Heart left ventricle (tissue), 16 donors: ENCODE results near the gene GAREM1. TPM values are rescaled to one million over a fixed set of nuclear protein-coding genes. Genes with fewer than 3 reads are reported as not detected.
"Not testable (repeated sequence)": the region's sequence is repeated elsewhere in the genome, so short reads cannot be mapped to it uniquely, and the experiment has no call there.

Experiments used
- ATAC-seq, 4 donors: fragments of 200-7000 bp; cut with Tn5 transposase; one replicate each; pipeline ENCODE4 v1.9.1; 2020 to 2022; ENCODE audit warnings: moderate library complexity in 4 of 4, mild to moderate bottlenecking in 3 of 4, moderate number of reproducible peaks in 1 of 4
- DNase-seq, 5 donors: peaks; one replicate each; pipeline ENCODE4 v3.0.0-alpha.2; 2020
- H3K27ac ChIP-seq, 12 donors: fragments of 200-600 bp; sonication (generic) in 4 of 12; one replicate each; pipeline versions ENCODE4 v1.5.0 to v1.8.0; 2016 to 2022; ENCODE audit warnings: mild to moderate bottlenecking in 2 of 12
- H3K27me3 ChIP-seq, 9 donors: fragments of 200-600 bp; sonication (generic) in 2 of 9; one replicate each; pipeline versions ENCODE4 v1.5.1 to v1.8.0; 2016 to 2022; ENCODE audit warnings: mild to moderate bottlenecking in 3 of 9
- H3K36me3 ChIP-seq, 9 donors: fragments of 200-600 bp; sonication (generic) in 2 of 9; one replicate each; pipeline versions ENCODE4 v1.5.0 to v1.8.0; 2018 to 2022; ENCODE audit warnings: mild to moderate bottlenecking in 2 of 9
- H3K4me1 ChIP-seq, 12 donors: fragments of 200-600 bp; sonication (generic) in 4 of 12; one replicate each; pipeline versions ENCODE4 v1.5.0 to v1.8.0; 2016 to 2022; ENCODE audit warnings: mild to moderate bottlenecking in 3 of 12
- H3K4me3 ChIP-seq, 12 donors: fragments of 200-600 bp; sonication (generic) in 4 of 12; one replicate each; pipeline versions ENCODE4 v1.5.0 to v1.8.0; 2017 to 2022; ENCODE audit warnings: mild to moderate bottlenecking in 9 of 12, moderate library complexity in 4 of 12
- H3K9me3 ChIP-seq, 12 donors: fragments of 200-600 bp; sonication (generic) in 4 of 12; one replicate each; pipeline versions ENCODE4 v1.5.0 to v1.8.0; 2016 to 2022; ENCODE audit warnings: mild to moderate bottlenecking in 1 of 12
- POLR2A ChIP-seq, 2 donors: fragments of 450-650 bp; IDR thresholded peaks; one replicate each; pipeline ENCODE4 v1.6.1; 2017; ENCODE audit warnings: antibody characterized with exemption in 2 of 2, mild to moderate bottlenecking in 2 of 2, moderate library complexity in 2 of 2
- WGBS, 4 donors: extraction: QIAGEN DNeasy Blood & Tissue Kit in 2 of 4; methylation state at CpG; one replicate each; pipeline versions ENCODE4 v1.1.5 to v1.1.7; 2013 to 2018; 5-methylcytosine and 5-hydroxymethylcytosine counted together
- intact Hi-C, 10 donors: fragments of 100-400 bp; cut with DNase I; formaldehyde crosslinking; loops; one replicate each; pipeline versions ENCODE4 v1.11.1 to v1.14.2; 2022
- polyA plus RNA-seq, 2 donors: library from polyadenylated mRNA; stranded (reverse); fragments of 200-250 nt; gene quantifications; one replicate each; pipeline ENCODE4 v1.2.3, GENCODE V29; 2013
- total RNA-seq, 9 donors: library from RNA; depleted of rRNA in 2 of 9; stranded (reverse); fragments of >200 nt in 2 of 9; fragmentation: NEBNext Ultra II Directional in 3 of 9; extraction: Animal tissue kit (Norgen Biotek cat#: 25700) in 3 of 9; gene quantifications; one replicate each; pipeline versions ENCODE4 v1.1.0 to v1.2.4, GENCODE V29; 2016 to 2023
- TF ChIP-seq, protein P1 (sequence below), 12 donors: fragments of 200-600 bp; sonication (generic) in 4 of 12; IDR thresholded peaks; one replicate each; pipeline versions ENCODE4 v1.5.0 to v1.8.0; 2018 to 2022; ENCODE audit warnings: antibody characterized with exemption in 12 of 12, mild to moderate bottlenecking in 5 of 12
- donor health status: ischemic (EF 13 %, LVEDD 7.1; RV severe dilation, severe dysfunction).
- donor health status: healthy with polysubstance abuse.
- donor health status: DM: no; HTN: yes; CAD: no.
- donor health status: DM: no; HTN: no; CAD: no.
- donor health status: ischemic (EF 25% LVEDD 6.9; RV normal size, moderate dysfunction).
- donor health status: ischemic (EF 25% LVEDD 5.7; RV mildly dilated, moderate dysfunction).
- donor health status: healthy.
- donor health status: DM: yes; HTN: yes; CAD: no.
- donor health status: ischemic (EF 35%, LVEDD 5.7; RV mildly dilated, moderate dysfunction).
- donor health status: nonischemic (EF 11% LVEDD 7.7; RV severe dilation, severe dysfunction).
- donor health status: DM: yes; HTN: yes; CAD: no.
- donor health status: PGD.
- donor health status: ischemic (EF 29% LVEDD 5.4; RV normal size, mild dysfunction).
- donor health status: nonischemic (EF 23%, LVEDD 6.1; RV moderate dilation, normal function).

The GAREM1 gene
- total and polyA plus RNA-seq, 11 donors: 1.8 to 28.8 (median 13.0) TPM

DNA sequence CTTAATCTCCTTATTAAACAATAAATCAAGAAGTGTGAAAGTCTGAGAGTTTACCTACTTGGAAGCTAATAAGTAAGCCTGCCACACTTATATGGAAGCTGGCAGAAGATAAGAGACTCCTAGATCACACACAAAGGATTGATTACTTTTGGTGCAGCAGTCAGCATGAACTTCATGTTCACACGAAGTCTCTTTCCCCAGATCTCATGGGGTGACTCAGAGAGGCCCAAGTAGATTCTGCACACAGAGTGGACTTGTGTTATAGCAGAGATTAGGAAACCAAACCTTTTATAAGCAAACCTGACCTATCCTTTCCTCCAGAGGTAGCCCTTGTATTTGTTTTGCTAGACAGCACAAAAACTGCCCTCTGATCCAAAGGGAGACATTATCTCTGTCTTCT lies 9.9 kb upstream of the GAREM1 start:
- H3K4me3 ChIP-seq: no peak overlapping the region
- H3K9me3 ChIP-seq: no peaks in the 10 kb centered on the region
- no peak for TF ChIP-seq POLR2A (IDR thresholded peaks at IDR 0.05)
- TF ChIP-seq, protein P1, sequence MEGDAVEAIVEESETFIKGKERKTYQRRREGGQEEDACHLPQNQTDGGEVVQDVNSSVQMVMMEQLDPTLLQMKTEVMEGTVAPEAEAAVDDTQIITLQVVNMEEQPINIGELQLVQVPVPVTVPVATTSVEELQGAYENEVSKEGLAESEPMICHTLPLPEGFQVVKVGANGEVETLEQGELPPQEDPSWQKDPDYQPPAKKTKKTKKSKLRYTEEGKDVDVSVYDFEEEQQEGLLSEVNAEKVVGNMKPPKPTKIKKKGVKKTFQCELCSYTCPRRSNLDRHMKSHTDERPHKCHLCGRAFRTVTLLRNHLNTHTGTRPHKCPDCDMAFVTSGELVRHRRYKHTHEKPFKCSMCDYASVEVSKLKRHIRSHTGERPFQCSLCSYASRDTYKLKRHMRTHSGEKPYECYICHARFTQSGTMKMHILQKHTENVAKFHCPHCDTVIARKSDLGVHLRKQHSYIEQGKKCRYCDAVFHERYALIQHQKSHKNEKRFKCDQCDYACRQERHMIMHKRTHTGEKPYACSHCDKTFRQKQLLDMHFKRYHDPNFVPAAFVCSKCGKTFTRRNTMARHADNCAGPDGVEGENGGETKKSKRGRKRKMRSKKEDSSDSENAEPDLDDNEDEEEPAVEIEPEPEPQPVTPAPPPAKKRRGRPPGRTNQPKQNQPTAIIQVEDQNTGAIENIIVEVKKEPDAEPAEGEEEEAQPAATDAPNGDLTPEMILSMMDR (IDR thresholded peaks at IDR 0.05): no peak
- DNase-seq: no peak
- intact Hi-C loops: no loop called here
- no peaks in the 10 kb centered on the region for H3K36me3 ChIP-seq
- peaks cover 0 to 16% (median 0%) of the 10 kb centered on the region in 9 donors for H3K27me3 ChIP-seq
- no peak for ATAC-seq
- H3K27ac ChIP-seq: no peak overlapping the region
- 33 to 71% (median 54%) methylated on average over 1 of the region's 1 CpG for WGBS, 4 donors
- no peaks in the 10 kb centered on the region for H3K4me1 ChIP-seq

DNA sequence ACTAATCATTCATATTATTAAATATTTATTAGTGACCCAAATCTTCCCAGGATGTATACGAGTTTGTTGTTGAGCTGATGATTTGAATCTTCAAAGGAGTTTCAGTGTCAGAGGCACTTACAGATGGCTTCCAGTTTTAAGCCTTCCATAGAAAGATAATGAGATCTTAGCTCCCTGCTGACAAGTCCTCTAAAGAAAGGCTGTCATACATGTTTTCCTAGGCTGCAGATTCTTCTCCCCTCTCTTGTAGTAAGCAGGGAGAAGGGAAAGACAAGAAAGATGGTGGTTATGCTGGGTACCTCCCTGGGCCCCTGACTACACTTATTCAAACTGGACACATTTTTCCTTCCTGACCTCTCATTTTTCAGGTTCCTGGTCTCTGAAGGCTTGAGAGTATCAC lies 8.1 kb upstream of the GAREM1 start:
- H3K27ac ChIP-seq: no peak overlapping the region
- no peak for ATAC-seq
- no peaks in the 10 kb centered on the region for H3K9me3 ChIP-seq
- H3K27me3 ChIP-seq: peaks cover 0 to 15% (median 0%) of the 10 kb centered on the region in 9 donors
- intact Hi-C loops: loop anchor here in 5 of 10 donors (10.0 kb wide), 2 partner anchors 124 to 324 kb away; no protein-coding TSS in a partner anchor
- 58 to 73% (median 62%) methylated on average over 1 of the region's 1 CpG for WGBS, 4 donors
- DNase-seq: no peak
- no peaks in the 10 kb centered on the region for H3K36me3 ChIP-seq
- TF ChIP-seq POLR2A (IDR thresholded peaks at IDR 0.05): no peak
- TF ChIP-seq, protein P1 (IDR thresholded peaks at IDR 0.05): no peak
- H3K4me3 ChIP-seq: no peak overlapping the region
- H3K4me1 ChIP-seq: no peaks in the 10 kb centered on the region

DNA sequence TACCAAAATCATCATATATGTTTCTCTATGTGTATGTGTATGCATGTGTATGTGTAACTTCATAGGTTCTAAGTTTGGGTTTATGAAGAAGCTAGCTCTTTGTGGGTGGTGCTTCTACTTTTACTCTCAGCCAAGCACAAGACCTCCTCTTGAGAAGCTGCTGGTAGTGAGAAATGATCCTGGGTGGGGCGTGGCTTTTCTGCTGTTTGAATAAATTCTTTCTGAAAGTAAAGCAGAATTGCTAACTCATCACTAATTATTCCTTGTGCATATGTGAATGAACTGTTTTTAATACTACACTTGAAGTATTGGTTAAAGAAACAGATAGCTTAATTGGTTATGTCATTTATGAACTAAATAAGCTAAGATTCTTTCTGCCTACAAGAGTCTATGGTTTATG lies 7.6 kb upstream of the GAREM1 start:
- DNase-seq (no peak), ATAC-seq (no peak)
- Histone ChIP-seq H3K36me3 (no peaks in the 10 kb centered on the region), H3K4me3 (no peak overlapping the region), H3K27ac (no peak overlapping the region), H3K27me3 (peaks cover 0 to 11% (median 0%) of the 10 kb centered on the region in 9 donors), H3K9me3 (no peaks in the 10 kb centered on the region), H3K4me1 (no peaks in the 10 kb centered on the region)
- TF ChIP-seq POLR2A (IDR thresholded peaks at IDR 0.05): no peak
- TF ChIP-seq, protein P1 (IDR thresholded peaks at IDR 0.05): no peak
- WGBS, 4 donors: 68 to 94% (median 79%) methylated on average over 1 of the region's 1 CpG
- intact Hi-C loops: loop anchor here in 5 of 10 donors (10.0 kb wide), 2 partner anchors 124 to 324 kb away; no protein-coding TSS in a partner anchor

DNA sequence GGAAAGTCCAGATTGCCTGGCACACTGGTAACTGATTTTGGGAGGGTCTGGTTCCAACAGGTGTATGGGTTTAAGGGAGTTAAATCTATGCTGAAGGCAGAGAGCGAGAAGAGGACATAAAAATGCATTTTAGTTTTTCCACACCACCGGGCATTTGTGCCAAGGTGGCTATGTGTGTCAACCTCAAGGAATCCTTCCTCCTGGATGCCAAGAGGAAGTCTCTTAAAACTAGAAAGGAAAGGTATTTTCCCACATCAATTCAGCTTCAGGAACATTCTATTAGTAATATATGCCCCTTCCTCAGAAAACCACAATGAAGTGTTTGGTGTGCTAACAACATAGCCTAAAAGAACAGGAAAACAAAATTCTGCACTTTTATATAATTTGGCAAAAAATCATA lies 5.4 kb upstream of the GAREM1 start:
- Histone ChIP-seq H3K36me3 (no peaks in the 10 kb centered on the region), H3K4me3 (no peak overlapping the region), H3K9me3 (no peaks in the 10 kb centered on the region), H3K4me1 (peaks cover 0 to 7% (median 2%) of the 10 kb centered on the region in 12 donors), H3K27me3 (peaks cover 0 to 13% (median 0%) of the 10 kb centered on the region in 9 donors), H3K27ac (no peak overlapping the region)
- DNase-seq: no peak
- TF ChIP-seq POLR2A (IDR thresholded peaks at IDR 0.05): no peak
- TF ChIP-seq, protein P1 (IDR thresholded peaks at IDR 0.05): no peak
- no peak for ATAC-seq
- intact Hi-C loops: loop anchor here in 5 of 10 donors (10.0 kb wide), 2 partner anchors 121 to 321 kb away; no protein-coding TSS in a partner anchor
- 87 to 93% (median 89%) methylated on average over 2 of the region's 2 CpGs for WGBS, 4 donors

DNA sequence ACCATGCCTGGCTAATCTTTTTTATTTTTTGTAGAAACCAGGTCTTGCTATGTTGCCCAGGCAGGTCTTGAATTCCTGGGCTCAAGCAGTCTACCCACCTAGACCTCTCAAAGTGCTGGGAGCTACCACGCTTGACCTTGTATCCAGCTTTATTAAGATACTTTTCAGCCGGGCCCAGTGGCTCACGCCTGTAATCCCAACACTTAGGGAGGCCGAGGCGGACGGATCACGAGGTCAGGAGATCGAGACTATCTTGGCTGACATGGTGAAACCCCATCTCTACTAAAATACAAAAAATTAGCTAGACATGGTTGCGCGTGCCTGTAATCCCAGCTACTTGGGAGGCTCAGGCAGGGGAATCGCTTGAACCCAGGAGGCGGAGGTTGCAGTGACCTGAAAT lies 4.4 kb upstream of the GAREM1 start:
- not testable (repeated sequence) for DNase-seq, H3K4me3 ChIP-seq, H3K27ac ChIP-seq, H3K36me3 ChIP-seq, H3K9me3 ChIP-seq, ATAC-seq, H3K4me1 ChIP-seq
- 93 to 97% (median 95%) methylated on average over 12 of the region's 12 CpGs for WGBS, 4 donors
- H3K27me3 ChIP-seq: peaks cover 0 to 18% (median 0%) of the 10 kb centered on the region in 9 donors
- intact Hi-C loops: loop anchor here in 5 of 10 donors (10.0 kb wide), 2 partner anchors 120 to 320 kb away; no protein-coding TSS in a partner anchor
